Measurements from ENCODE around the gene CYB5R4.
"Not testable (repeated sequence)": the region's sequence is repeated elsewhere in the genome, so short reads cannot be mapped to it uniquely, and the experiment has no call there.

Gene CYB5R4

GRCh38 chr6:83917001-83917400 is 57.5 kb downstream of the CYB5R4 start:
- DNase-seq: no peak

DNA sequence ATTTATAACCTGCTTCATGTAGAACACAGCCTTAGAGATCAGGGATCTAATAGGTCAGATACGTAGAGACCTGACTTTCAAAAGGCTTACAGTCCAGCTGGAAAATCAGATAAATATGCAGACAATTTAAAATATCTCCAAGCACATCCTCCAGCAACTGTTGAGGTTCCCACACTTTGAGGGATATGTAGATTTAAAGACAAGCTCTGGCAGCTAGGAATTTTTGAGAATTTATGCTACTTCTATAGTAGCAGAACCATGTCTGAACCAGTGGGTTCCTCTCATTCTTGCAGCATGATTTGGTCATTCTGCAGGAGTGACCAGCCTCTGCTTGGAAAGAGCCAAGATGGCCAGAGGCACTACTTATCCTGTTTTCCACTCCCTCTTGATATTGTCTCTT is 60.5 kb downstream of the CYB5R4 start:
- DNase-seq: no peak

GRCh38 chr6:83921315-83921714 is 61.8 kb downstream of the CYB5R4 start:
- DNase-seq: no peak

DNA sequence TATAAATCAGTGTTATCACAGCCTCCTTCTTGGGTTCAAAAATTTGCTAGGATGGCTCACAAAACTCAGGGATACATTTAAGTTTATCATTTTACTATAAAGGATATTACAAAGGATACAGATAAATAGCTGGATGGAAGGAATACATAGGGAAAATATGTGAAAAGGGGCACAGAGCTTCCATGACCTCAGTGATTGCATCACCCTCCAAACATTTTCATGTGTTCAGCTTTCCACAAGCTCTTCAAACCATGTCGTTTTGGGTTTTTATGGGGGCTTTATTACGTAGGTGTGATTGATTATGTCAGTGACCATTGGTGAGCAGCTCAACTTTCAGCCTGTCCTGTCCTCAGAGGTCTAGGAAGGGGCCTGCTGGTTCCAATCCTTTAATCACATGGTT is 68.0 kb downstream of the CYB5R4 start:
- DNase-seq: no peak

GRCh38 chr6:83928286-83928685 is 68.8 kb downstream of the CYB5R4 start:
- DNase-seq: no peak

GRCh38 chr6:83946201-83946833 is 86.8 kb downstream of the CYB5R4 start:
- not testable (repeated sequence) for DNase-seq

DNA sequence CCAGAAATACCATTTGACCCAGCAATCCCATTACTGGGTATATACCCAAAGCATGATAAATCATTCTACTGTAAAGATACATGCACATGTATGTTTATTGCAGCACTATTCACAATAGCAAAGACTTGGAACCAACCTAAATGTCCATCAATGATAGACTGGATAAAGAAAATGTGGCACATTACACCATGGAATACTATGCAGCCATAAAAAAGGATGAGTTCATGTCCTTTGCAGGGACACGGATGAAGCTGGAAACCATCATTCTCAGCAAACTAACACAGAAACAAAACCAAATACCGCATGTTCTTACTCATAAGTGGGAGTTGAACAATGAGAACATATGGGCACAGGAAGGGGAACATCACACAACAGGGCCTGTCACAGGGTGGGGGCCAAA is 88.5 kb downstream of the CYB5R4 start:
- DNase-seq: not testable (repeated sequence)

GRCh38 chr6:83948851-83949250 is 89.4 kb downstream of the CYB5R4 start:
- no peak for DNase-seq

- DNase-seq: not testable (repeated sequence)
These were observed 91.9 kb downstream of the CYB5R4 start for GRCh38 chr6:83951423-83951822.

GRCh38 chr6:83952830-83953229 is 93.3 kb downstream of the CYB5R4 start:
- no peak for DNase-seq

- DNase-seq: no peak
These were observed 94.9 kb downstream of the CYB5R4 start for GRCh38 chr6:83954371-83954770.

DNA sequence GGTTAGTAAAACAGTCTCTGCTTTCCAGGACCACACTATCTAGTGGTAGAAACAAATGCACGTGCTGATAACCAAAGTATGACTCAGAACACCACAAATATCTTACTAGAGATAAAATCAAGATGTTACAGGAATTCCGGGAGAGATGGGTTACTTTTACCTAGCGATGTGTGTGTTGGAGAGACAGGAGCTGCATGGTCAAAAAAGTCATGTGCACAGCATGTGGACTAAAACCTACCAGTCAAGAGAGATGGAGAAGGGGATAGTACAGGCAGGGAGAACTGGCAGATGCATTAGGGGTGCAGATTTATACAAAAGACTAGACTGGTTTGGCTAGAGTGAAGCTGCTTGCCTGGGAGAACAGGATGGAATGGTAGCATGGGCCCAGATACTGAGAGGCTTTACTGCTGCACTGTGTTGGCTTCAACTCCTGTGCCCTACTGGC is 98.8 kb downstream of the CYB5R4 start:
- no peak for DNase-seq

DNA sequence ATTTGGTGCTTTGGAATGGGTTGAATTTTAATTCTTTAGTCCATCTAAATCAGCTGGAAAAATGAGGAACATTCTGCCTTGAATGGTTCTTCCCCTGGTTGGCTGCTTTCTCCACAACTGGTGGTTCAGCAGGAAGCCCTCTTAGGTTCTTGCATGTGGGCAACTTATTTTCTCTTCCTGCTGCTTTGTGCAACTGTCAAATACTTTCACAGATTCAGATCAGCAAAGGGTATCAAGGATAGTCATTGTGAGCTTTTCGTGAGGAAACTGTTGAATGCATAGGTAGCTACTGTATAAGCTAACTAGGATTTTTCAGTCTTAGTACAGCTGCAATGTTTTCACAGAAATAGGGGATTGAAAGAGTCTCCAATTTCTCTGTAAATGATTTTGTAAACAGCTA is 101.2 kb downstream of the CYB5R4 start:
- DNase-seq: no peak

GRCh38 chr6:83962582-83962981 is 103.1 kb downstream of the CYB5R4 start:
- DNase-seq: no peak

- no peak for DNase-seq
These were observed 107.0 kb downstream of the CYB5R4 start for GRCh38 chr6:83966539-83966938.

DNA sequence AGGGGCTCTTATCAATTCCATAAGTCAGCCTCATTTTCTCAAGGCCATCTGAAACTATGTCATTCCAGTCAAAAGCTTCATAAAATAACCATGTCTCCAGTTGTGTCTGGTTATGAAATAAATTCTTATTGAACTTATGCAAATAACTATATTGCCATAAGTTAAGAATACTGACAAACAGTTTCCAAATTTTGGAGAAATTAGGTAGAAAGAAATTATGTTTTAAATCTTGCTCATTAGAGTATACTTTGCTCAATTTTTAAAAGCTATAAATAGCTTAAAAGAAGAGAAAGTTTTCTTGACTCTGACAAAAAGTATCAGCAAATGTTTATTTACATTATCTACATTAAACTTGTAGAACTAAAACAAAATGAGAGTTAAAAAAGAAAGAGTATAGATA is 111.1 kb downstream of the CYB5R4 start:
- no peak for DNase-seq

- DNase-seq: no peak
These were observed 115.0 kb downstream of the CYB5R4 start for GRCh38 chr6:83974409-83975050.

- no peak for DNase-seq
These were observed 116.7 kb downstream of the CYB5R4 start for GRCh38 chr6:83976037-83976755.

GRCh38 chr6:83976871-83977270 is 117.4 kb downstream of the CYB5R4 start:
- DNase-seq: no peak

DNA sequence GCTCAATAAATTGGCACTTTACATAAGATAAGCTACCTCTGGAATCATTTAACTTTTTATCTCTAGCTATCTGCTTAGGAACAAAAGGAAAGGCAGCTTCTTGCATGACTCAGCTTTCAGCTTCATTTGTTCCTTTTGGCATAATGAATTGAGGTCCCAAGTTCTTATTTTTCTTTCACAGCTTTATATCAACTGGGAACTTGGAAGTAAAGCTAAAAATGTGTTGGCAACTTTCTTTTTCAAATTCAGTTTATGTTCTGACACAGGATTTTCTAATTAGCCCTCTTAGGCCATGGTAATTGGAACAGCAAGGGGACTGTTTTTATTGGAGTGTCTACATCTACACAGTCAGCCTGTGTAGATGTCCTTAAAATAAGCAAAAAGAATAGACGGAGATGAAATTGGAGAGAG is 118.8 kb downstream of the CYB5R4 start:
- no peak for DNase-seq

DNA sequence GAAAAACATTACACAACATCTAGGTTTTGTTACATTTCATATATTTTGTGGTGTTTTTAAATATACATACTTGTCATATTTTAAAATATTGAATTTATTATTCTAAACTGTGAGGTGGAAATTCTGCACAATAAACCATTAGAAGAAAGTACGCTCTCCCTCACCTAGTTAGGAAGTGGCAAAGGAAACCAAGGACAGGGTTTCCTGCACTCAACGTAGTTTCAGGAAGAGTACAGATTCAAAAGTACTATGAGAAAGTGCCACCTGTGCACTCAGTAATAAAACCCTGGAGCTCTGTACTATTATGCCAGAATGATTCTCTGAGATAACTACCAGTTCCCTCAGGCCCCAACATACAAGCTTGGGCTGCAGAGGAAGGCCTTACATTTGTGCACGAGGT is 119.5 kb downstream of the CYB5R4 start:
- DNase-seq: no peak

DNA sequence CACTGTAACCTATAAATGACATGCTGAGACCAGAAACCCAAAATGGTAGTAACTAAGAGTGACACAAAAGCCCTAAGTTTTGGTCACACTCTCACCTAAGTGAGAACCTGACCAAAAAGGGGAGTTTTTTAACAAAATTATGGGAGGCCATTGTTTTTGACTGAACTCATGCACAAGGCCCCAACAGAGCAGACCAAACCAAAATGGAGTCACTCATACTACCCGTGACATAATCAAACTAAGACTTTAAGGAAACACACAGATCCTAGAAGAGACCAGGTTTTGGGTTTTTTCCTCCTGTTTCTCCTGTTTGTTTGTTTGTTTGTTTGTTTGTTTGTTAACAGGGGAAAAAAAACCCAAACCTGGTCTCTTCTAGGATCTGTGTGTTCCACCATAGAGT is 124.9 kb downstream of the CYB5R4 start:
- no peak for DNase-seq

GRCh38 chr6:83985308-83985713 is 125.8 kb downstream of the CYB5R4 start:
- DNase-seq: no peak

- DNase-seq: no peak
These were observed 126.2 kb downstream of the CYB5R4 start for GRCh38 chr6:83985715-83986114.

Data from DMS79 (cell line).